ENCODE data around the gene GSE1. TPM values are rescaled to one million over a fixed set of nuclear protein-coding genes. Genes with fewer than 3 reads are reported as not detected.
A peak's percentile ranks its signal among the peaks of the same experiment; 100 is the strongest.

GSE1 gene
- total and polyA plus RNA-seq, 2 of the 13 experiments (the other 11 are each of a cell fraction or from before 2014, with no cell fraction given), result 16.1 to 31.2 TPM

- TF ChIP-seq, protein P1, sequence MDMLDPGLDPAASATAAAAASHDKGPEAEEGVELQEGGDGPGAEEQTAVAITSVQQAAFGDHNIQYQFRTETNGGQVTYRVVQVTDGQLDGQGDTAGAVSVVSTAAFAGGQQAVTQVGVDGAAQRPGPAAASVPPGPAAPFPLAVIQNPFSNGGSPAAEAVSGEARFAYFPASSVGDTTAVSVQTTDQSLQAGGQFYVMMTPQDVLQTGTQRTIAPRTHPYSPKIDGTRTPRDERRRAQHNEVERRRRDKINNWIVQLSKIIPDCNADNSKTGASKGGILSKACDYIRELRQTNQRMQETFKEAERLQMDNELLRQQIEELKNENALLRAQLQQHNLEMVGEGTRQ (IDR thresholded peaks at IDR 0.05; ENCODE audit: low read depth, low read length), result no peak
- TF ChIP-seq, protein P1 (CRISPR knock-in tag; IDR thresholded peaks at IDR 0.05; ENCODE audit: borderline replicate concordance), result no peak
- TF ChIP-seq SALL1 (CRISPR knock-in tag; IDR thresholded peaks at IDR 0.05), result peak; percentile 77
- no peak; the same call in 1 of the 2 replicates for TF ChIP-seq ZNF20 (CRISPR knock-in tag; IDR thresholded peaks at IDR 0.05)
- TF ChIP-seq HNRNPUL1 (IDR thresholded peaks at IDR 0.05; ENCODE audit: low read depth, low read length), result no peak
- no peak for TF ChIP-seq HDAC6 (IDR thresholded peaks at IDR 0.05; ENCODE audit: low read depth, low read length)
- TF ChIP-seq IKZF1 (IDR thresholded peaks at IDR 0.05), result no peak
- no peak; the same call in 1 of the 2 replicates for TF ChIP-seq ZNF264 (CRISPR knock-in tag; IDR thresholded peaks at IDR 0.05)
- TF ChIP-seq, protein P2, sequence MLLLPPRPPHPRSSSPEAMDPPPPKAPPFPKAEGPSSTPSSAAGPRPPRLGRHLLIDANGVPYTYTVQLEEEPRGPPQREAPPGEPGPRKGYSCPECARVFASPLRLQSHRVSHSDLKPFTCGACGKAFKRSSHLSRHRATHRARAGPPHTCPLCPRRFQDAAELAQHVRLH (CRISPR knock-in tag; IDR thresholded peaks at IDR 0.05; ENCODE audit: borderline replicate concordance, low read depth), result no peak; the same call in 1 of the 2 replicates
- TF ChIP-seq ZNF513 (CRISPR knock-in tag; conservative IDR thresholded peaks at IDR 0.05), result no peak
These were observed 75.6 kb downstream of the GSE1 start, which contains the start of gene GINS2 (continued) for GRCh38 chr16:85688586-85689284.
